ENCODE data around the gene CREG1.

Gene CREG1

GRCh38 chr1:167553136-167554027, at the start of gene CREG1:
CREG1 (minus strand) TSS chr1:167553762.
- Histone ChIP-seq H4K20me1 (no peaks in the 10 kb centered on the region; the same call in 1 of the 2 replicates), H3K4me3 (peak within 1 kb of the TSS; percentile 86), H3K4me1 (peaks cover 18% of the 10 kb centered on the region), H3K27ac (peak within 1 kb of the TSS; percentile 60; the same call in 1 of the 2 replicates), H3K36me3 (no peaks in the 10 kb centered on the region), H3K27me3 (no peaks in the 10 kb centered on the region), H3K9me3 (no peaks in the 10 kb centered on the region), H3K4me2 (peak within 1 kb of the TSS; percentile 98), H3K9ac (peak within 1 kb of the TSS; percentile 81)
- TF ChIP-seq Cebpa-rat (IDR thresholded peaks at IDR 0.05): no peak

GRCh38 chr1:167602840-167603239, 49.3 kb upstream of the CREG1 start:
- Histone ChIP-seq H3K27ac (peak overlapping the region; percentile 74), H4K20me1 (no peaks in the 10 kb centered on the region), H3K36me3 (peaks cover 11% of the 10 kb centered on the region; the same call in 1 of the 2 replicates), H3K4me2 (peak overlapping the region; percentile 83), H3K9ac (peak overlapping the region; percentile 47), H3K4me1 (peaks cover 55% of the 10 kb centered on the region), H3K27me3 (no peaks in the 10 kb centered on the region), H3K9me3 (peaks cover 33% of the 10 kb centered on the region), H3K4me3 (peak overlapping the region; percentile 26)
- TF ChIP-seq Cebpa-rat (IDR thresholded peaks at IDR 0.05): no peak

- H3K27me3 ChIP-seq: no peaks in the 10 kb centered on the region
- H3K9ac ChIP-seq: peak overlapping the region; percentile 47
- H3K9me3 ChIP-seq: peaks cover 27% of the 10 kb centered on the region
- H3K36me3 ChIP-seq: no peaks in the 10 kb centered on the region
- H3K4me2 ChIP-seq: peak overlapping the region; percentile 83
- H4K20me1 ChIP-seq: no peaks in the 10 kb centered on the region
- peak; percentile 92 for TF ChIP-seq Cebpa-rat (IDR thresholded peaks at IDR 0.05)
- peak overlapping the region; percentile 74 for H3K27ac ChIP-seq
- peaks cover 55% of the 10 kb centered on the region for H3K4me1 ChIP-seq
- H3K4me3 ChIP-seq: 0 out of 2 replicates have a peak overlapping the region, but pooled peaks have one; percentile 16
Observed at GRCh38 chr1:167601442-167602383, 48.2 kb upstream of the CREG1 start.

- Histone ChIP-seq H3K27ac (no peak overlapping the region), H3K9ac (no peak overlapping the region)
Observed at GRCh38 chr1:167599957-167600581, 46.5 kb upstream of the CREG1 start.

GRCh38 chr1:167594822-167595221, 41.3 kb upstream of the CREG1 start:
- no peak overlapping the region for H3K27ac ChIP-seq
- peaks cover 2% of the 10 kb centered on the region for H3K4me1 ChIP-seq
- H4K20me1 ChIP-seq: no peaks in the 10 kb centered on the region
- H3K27me3 ChIP-seq: no peaks in the 10 kb centered on the region
- no peak for TF ChIP-seq Cebpa-rat (IDR thresholded peaks at IDR 0.05)
- no peak overlapping the region for H3K4me3 ChIP-seq
- no peak overlapping the region for H3K9ac ChIP-seq
- H3K9me3 ChIP-seq: peaks cover 7% of the 10 kb centered on the region; the same call in 1 of the 2 replicates
- no peaks in the 10 kb centered on the region for H3K36me3 ChIP-seq
- no peak overlapping the region for H3K4me2 ChIP-seq

More at GRCh38 chr1:167599957-167600581, 46.5 kb upstream of the CREG1 start:
- Histone ChIP-seq H3K4me1 (peaks cover 55% of the 10 kb centered on the region), H3K27me3 (no peaks in the 10 kb centered on the region), H4K20me1 (no peaks in the 10 kb centered on the region), H3K9me3 (peaks cover 10% of the 10 kb centered on the region; the same call in 1 of the 2 replicates), H3K4me3 (no peak overlapping the region), H3K36me3 (no peaks in the 10 kb centered on the region), H3K4me2 (peak overlapping the region; percentile 83)
- no peak for TF ChIP-seq Cebpa-rat (IDR thresholded peaks at IDR 0.05)

GRCh38 chr1:167593860-167594259, 40.3 kb upstream of the CREG1 start:
- no peaks in the 10 kb centered on the region for H3K27me3 ChIP-seq
- no peaks in the 10 kb centered on the region for H4K20me1 ChIP-seq
- no peaks in the 10 kb centered on the region for H3K36me3 ChIP-seq
- peaks cover 9% of the 10 kb centered on the region; the same call in 1 of the 2 replicates for H3K9me3 ChIP-seq
- no peak for TF ChIP-seq Cebpa-rat (IDR thresholded peaks at IDR 0.05)
- H3K4me1 ChIP-seq: no peaks in the 10 kb centered on the region
- H3K9ac ChIP-seq: no peak overlapping the region
- H3K4me2 ChIP-seq: no peak overlapping the region
- no peak overlapping the region for H3K27ac ChIP-seq
- H3K4me3 ChIP-seq: no peak overlapping the region

- no peak overlapping the region for H3K4me2 ChIP-seq
- no peaks in the 10 kb centered on the region for H3K36me3 ChIP-seq
- no peak overlapping the region for H3K9ac ChIP-seq
- no peak overlapping the region for H3K27ac ChIP-seq
- no peaks in the 10 kb centered on the region for H4K20me1 ChIP-seq
- peaks cover 9% of the 10 kb centered on the region; the same call in 1 of the 2 replicates for H3K9me3 ChIP-seq
- no peak overlapping the region for H3K4me3 ChIP-seq
- no peaks in the 10 kb centered on the region for H3K4me1 ChIP-seq
- no peak for TF ChIP-seq Cebpa-rat (IDR thresholded peaks at IDR 0.05)
- H3K27me3 ChIP-seq: no peaks in the 10 kb centered on the region
Observed at GRCh38 chr1:167592475-167592874, 38.9 kb upstream of the CREG1 start.

GRCh38 chr1:167588361-167588760, 34.8 kb upstream of the CREG1 start:
- Histone ChIP-seq H3K27me3 (no peaks in the 10 kb centered on the region), H3K27ac (no peak overlapping the region), H3K9me3 (peaks cover 12% of the 10 kb centered on the region), H3K9ac (no peak overlapping the region), H3K4me2 (no peak overlapping the region), H3K4me3 (no peak overlapping the region), H3K4me1 (peaks cover 12% of the 10 kb centered on the region), H3K36me3 (no peaks in the 10 kb centered on the region), H4K20me1 (no peaks in the 10 kb centered on the region)
- no peak for TF ChIP-seq Cebpa-rat (IDR thresholded peaks at IDR 0.05)

- Histone ChIP-seq H3K9me3 (peaks cover 17% of the 10 kb centered on the region), H4K20me1 (no peaks in the 10 kb centered on the region), H3K27ac (no peak overlapping the region), H3K4me3 (no peak overlapping the region), H3K27me3 (no peaks in the 10 kb centered on the region), H3K4me2 (no peak overlapping the region), H3K36me3 (no peaks in the 10 kb centered on the region), H3K9ac (no peak overlapping the region), H3K4me1 (peaks cover 12% of the 10 kb centered on the region)
- TF ChIP-seq Cebpa-rat (IDR thresholded peaks at IDR 0.05): no peak
Observed at GRCh38 chr1:167587872-167588271, 34.3 kb upstream of the CREG1 start.
